ENCODE data around the gene INPP5D.

The INPP5D gene

GRCh38 chr2:233023007-233023760, 37.0 kb upstream of the INPP5D start:
- H3K4me2 ChIP-seq (ENCODE audit: low read length): no peak overlapping the region
- no peaks in the 10 kb centered on the region for H3F3A ChIP-seq (ENCODE audit: control insufficient read depth, insufficient read depth)
- no peaks in the 10 kb centered on the region for H3K27me3 ChIP-seq (ENCODE audit: control insufficient read depth, low read length)
- no peak overlapping the region for H3K27ac ChIP-seq (ENCODE audit: low read depth, low read length)
- no peaks in the 10 kb centered on the region for H3K36me3 ChIP-seq (ENCODE audit: control insufficient read depth, low read length)
- no peaks in the 10 kb centered on the region for H3K9me3 ChIP-seq (ENCODE audit: control insufficient read depth, insufficient read depth, low read length)
- H3K79me2 ChIP-seq (ENCODE audit: control insufficient read depth, low read length): no peaks in the 10 kb centered on the region
- TF ChIP-seq CTCF (IDR thresholded peaks at IDR 0.05; ENCODE audit: low read depth, low read length, poor library complexity, severe bottlenecking) (no peak), EZH2phosphoT487 (IDR thresholded peaks at IDR 0.05; ENCODE audit: borderline replicate concordance, low read length) (no peak)
- H4K20me1 ChIP-seq (ENCODE audit: control insufficient read depth, insufficient read depth, low read depth, low read length): no peaks in the 10 kb centered on the region
- no peaks in the 10 kb centered on the region for H3K9me2 ChIP-seq (replicated peaks; ENCODE audit: control insufficient read depth, low read length)
- H3K4me1 ChIP-seq (ENCODE audit: control insufficient read depth, low read length): no peaks in the 10 kb centered on the region
- H3K4me3 ChIP-seq (ENCODE audit: low read length): no peak overlapping the region

- Histone ChIP-seq H3K36me3 (ENCODE audit: control insufficient read depth, low read length) (no peaks in the 10 kb centered on the region), H3K9me3 (ENCODE audit: control insufficient read depth, insufficient read depth, low read length) (no peaks in the 10 kb centered on the region), H4K20me1 (ENCODE audit: control insufficient read depth, insufficient read depth, low read depth, low read length) (no peaks in the 10 kb centered on the region), H3K27ac (ENCODE audit: low read depth, low read length) (no peak overlapping the region), H3K9me2 (replicated peaks; ENCODE audit: control insufficient read depth, low read length) (no peaks in the 10 kb centered on the region), H3K4me3 (ENCODE audit: low read length) (no peak overlapping the region), H3F3A (ENCODE audit: control insufficient read depth, insufficient read depth) (no peaks in the 10 kb centered on the region), H3K27me3 (ENCODE audit: control insufficient read depth, low read length) (no peaks in the 10 kb centered on the region), H3K4me1 (ENCODE audit: control insufficient read depth, low read length) (no peaks in the 10 kb centered on the region), H3K4me2 (ENCODE audit: low read length) (no peak overlapping the region), H3K79me2 (ENCODE audit: control insufficient read depth, low read length) (no peaks in the 10 kb centered on the region)
- no peak for TF ChIP-seq EZH2phosphoT487 (IDR thresholded peaks at IDR 0.05; ENCODE audit: borderline replicate concordance, low read length)
- no peak for TF ChIP-seq CTCF (IDR thresholded peaks at IDR 0.05; ENCODE audit: low read depth, low read length, poor library complexity, severe bottlenecking)
Measured at GRCh38 chr2:233023761-233024410, 36.3 kb upstream of the INPP5D start.

- H3K36me3 ChIP-seq (ENCODE audit: control insufficient read depth, low read length): no peaks in the 10 kb centered on the region
- H3K79me2 ChIP-seq (ENCODE audit: control insufficient read depth, low read length): no peaks in the 10 kb centered on the region
- H3K4me1 ChIP-seq (ENCODE audit: control insufficient read depth, low read length): no peaks in the 10 kb centered on the region
- no peaks in the 10 kb centered on the region for H3K27me3 ChIP-seq (ENCODE audit: control insufficient read depth, low read length)
- H3K9me2 ChIP-seq (replicated peaks; ENCODE audit: control insufficient read depth, low read length): no peaks in the 10 kb centered on the region
- no peak overlapping the region for H3K4me3 ChIP-seq (ENCODE audit: low read length)
- H3K4me2 ChIP-seq (ENCODE audit: low read length): no peak overlapping the region
- no peak overlapping the region for H3K27ac ChIP-seq (ENCODE audit: low read depth, low read length)
- no peaks in the 10 kb centered on the region for H3F3A ChIP-seq (ENCODE audit: control insufficient read depth, insufficient read depth)
- no peak for TF ChIP-seq CTCF (IDR thresholded peaks at IDR 0.05; ENCODE audit: low read depth, low read length, poor library complexity, severe bottlenecking)
- no peak for TF ChIP-seq EZH2phosphoT487 (IDR thresholded peaks at IDR 0.05; ENCODE audit: borderline replicate concordance, low read length)
- H3K9me3 ChIP-seq (ENCODE audit: control insufficient read depth, insufficient read depth, low read length): no peaks in the 10 kb centered on the region
- no peaks in the 10 kb centered on the region for H4K20me1 ChIP-seq (ENCODE audit: control insufficient read depth, insufficient read depth, low read depth, low read length)
Measured at GRCh38 chr2:233025706-233026105, 34.4 kb upstream of the INPP5D start.

All from DOHH2 (cell line).